Psoas muscle (tissue), 8 donors: ENCODE results near the gene OBI1. TPM values are rescaled to one million over a fixed set of nuclear protein-coding genes. Genes with fewer than 3 reads are reported as not detected.
A peak's percentile ranks its signal among the peaks of the same experiment; 100 is the strongest.

Experiments used
- ATAC-seq, 4 donors: fragments of 200-7000 bp; cut with Tn5 transposase; one replicate each; pipeline ENCODE4 v1.9.1; 2020; ENCODE audit warnings: moderate library complexity in 3 of 4, mild to moderate bottlenecking in 2 of 4
- DNase-seq, 2 donors: peaks; one replicate each; pipeline ENCODE4 v3.0.0-alpha.2; 2020
- H3K27ac ChIP-seq: fragments of 200-600 bp; one replicate; pipeline ENCODE4 v1.8.0; 2022
- H3K27me3 ChIP-seq, 3 donors: fragments of 200-600 bp in 1 of 3; one replicate each; pipeline versions ENCODE4 v1.6.1 to v1.8.0; 2013 to 2022; ENCODE audit warnings: low read length in 2 of 3, mild to moderate bottlenecking in 2 of 3, moderate library complexity in 1 of 3; ENCODE audit not compliant: insufficient read depth in 3 of 3
- H3K36me3 ChIP-seq, 2 donors: fragments of 200-600 bp in 1 of 2; one replicate each; pipeline versions ENCODE4 v1.6.1 to v1.8.0; 2013 to 2022; ENCODE audit warnings: low read depth in 1 of 2, mild to moderate bottlenecking in 1 of 2, moderate library complexity in 1 of 2; ENCODE audit not compliant: insufficient read depth in 1 of 2
- H3K4me1 ChIP-seq: fragments of 200-600 bp; one replicate; pipeline ENCODE4 v1.8.0; 2022
- H3K4me3 ChIP-seq: fragments of 200-600 bp; one replicate; pipeline ENCODE4 v1.8.0; 2022; ENCODE audit warnings: mild to moderate bottlenecking
- H3K9me3 ChIP-seq: fragments of 200-600 bp; one replicate; pipeline ENCODE4 v1.8.0; 2022
- WGBS, 3 donors: extraction: QIAGEN DNeasy Blood & Tissue Kit; methylation state at CpG; one replicate each; pipeline versions ENCODE4 v1.1.6 to v1.1.7; 2013; 5-methylcytosine and 5-hydroxymethylcytosine counted together
- intact Hi-C, 2 donors: fragments of 100-400 bp; cut with DNase I; formaldehyde crosslinking; loops; one replicate each; pipeline versions ENCODE4 v1.11.0 to v1.14.2; 2022
- polyA plus RNA-seq, 3 donors: library from polyadenylated mRNA; stranded (reverse); fragments of 200-250 nt; gene quantifications; one replicate each; pipeline ENCODE4 v1.2.3, GENCODE V29; 2013
- total RNA-seq, 4 donors: library from RNA; stranded (reverse); fragmentation: NEBNext Ultra II Directional in 2 of 4; extraction: Animal tissue kit (Norgen Biotek cat#: 25700) in 2 of 4; gene quantifications; one replicate each; pipeline versions ENCODE4 v1.2.1 to v1.2.4, GENCODE V29; 2021 to 2023
- TF ChIP-seq, protein P1 (sequence below): fragments of 200-600 bp; IDR thresholded peaks from one replicate; pipeline ENCODE4 v1.8.0; 2022; ENCODE audit warnings: antibody characterized with exemption
- donor health status: healthy with polysubstance abuse.
- donor health status: DM: no; HTN: no; CAD: no; lungs with moderate emphysema.
- donor health status: Bipolar disorder and iron deficiency.
- donor health status: healthy.
- donor health status: DM: yes; HTN: yes; CAD: no.
- donor health status: DM: no; HTN: no; CAD: no.
- donor health status: DM: no; HTN: no; CAD: no.
- donor health status: DM: yes; HTN: yes; CAD: no.

Gene OBI1
- total and polyA plus RNA-seq, 7 donors = 4.3 to 16.5 (median 5.0) TPM

GRCh38 chr13:78601874-78602560 is 56.9 kb downstream of the OBI1 start:
- DNase-seq (no peak), ATAC-seq (no peak)
- Histone ChIP-seq H3K9me3 (no peaks in the 10 kb centered on the region), H3K4me3 (peak overlapping the region; percentile 66), H3K27me3 (peaks cover 0 to 91% (median 45%) of the 10 kb centered on the region in 3 donors), H3K36me3 (no peaks in the 10 kb centered on the region), H3K4me1 (peaks cover 3% of the 10 kb centered on the region), H3K27ac (no peak overlapping the region)
- WGBS, 3 donors = 18 to 25% (median 22%) methylated on average over 38 to 112 of the region's 112 CpGs
- TF ChIP-seq, protein P1, sequence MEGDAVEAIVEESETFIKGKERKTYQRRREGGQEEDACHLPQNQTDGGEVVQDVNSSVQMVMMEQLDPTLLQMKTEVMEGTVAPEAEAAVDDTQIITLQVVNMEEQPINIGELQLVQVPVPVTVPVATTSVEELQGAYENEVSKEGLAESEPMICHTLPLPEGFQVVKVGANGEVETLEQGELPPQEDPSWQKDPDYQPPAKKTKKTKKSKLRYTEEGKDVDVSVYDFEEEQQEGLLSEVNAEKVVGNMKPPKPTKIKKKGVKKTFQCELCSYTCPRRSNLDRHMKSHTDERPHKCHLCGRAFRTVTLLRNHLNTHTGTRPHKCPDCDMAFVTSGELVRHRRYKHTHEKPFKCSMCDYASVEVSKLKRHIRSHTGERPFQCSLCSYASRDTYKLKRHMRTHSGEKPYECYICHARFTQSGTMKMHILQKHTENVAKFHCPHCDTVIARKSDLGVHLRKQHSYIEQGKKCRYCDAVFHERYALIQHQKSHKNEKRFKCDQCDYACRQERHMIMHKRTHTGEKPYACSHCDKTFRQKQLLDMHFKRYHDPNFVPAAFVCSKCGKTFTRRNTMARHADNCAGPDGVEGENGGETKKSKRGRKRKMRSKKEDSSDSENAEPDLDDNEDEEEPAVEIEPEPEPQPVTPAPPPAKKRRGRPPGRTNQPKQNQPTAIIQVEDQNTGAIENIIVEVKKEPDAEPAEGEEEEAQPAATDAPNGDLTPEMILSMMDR = no peak
- intact Hi-C loops = loop anchor here in 1 of 2 donors (10.0 kb wide), 1 partner anchor 53 kb away; the partner anchor contains the start of gene OBI1

DNA sequence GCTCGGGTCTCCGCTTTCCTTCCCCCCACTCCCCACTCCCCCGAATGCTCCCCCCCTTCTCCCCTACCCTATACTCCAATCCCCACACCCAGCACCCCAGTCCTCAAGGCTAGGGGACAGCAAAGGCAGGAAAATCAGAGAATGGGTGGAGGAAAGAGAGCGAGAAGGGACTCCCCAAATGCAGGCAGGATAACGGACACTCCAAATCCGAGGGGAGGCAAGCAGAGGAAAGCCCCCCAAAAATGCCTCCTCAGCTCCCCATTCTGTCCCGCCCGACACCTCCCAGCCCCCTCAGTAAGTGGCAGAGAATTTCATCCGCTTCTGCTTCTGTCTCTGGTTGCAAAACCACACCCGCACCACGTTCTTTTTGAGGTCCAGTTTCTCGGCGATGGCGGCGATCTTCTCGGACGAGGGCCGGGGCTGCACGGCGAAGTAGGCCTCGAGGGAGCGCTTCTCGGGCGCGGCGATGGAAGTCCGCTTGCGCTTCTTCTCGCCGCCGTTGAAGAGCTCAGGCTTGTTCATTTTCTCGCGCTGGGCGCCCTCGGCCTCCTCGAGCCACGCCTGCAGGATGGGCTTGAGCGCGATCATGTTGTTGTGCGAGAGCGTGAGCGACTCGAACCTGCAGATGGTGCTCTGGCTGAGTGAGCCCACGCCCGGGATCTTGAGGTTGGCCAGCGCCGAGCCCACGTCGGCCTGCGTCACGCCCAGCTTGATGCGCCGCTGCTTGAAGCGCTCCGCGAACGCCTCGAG is 57.7 kb downstream of the OBI1 start:
- intact Hi-C loops = loop anchor here in 1 of 2 donors (10.0 kb wide), 1 partner anchor 54 kb away; the partner anchor contains the start of gene OBI1
- H3K27me3 ChIP-seq = peaks cover 0 to 91% (median 47%) of the 10 kb centered on the region in 3 donors
- no peak for ATAC-seq

DNA sequence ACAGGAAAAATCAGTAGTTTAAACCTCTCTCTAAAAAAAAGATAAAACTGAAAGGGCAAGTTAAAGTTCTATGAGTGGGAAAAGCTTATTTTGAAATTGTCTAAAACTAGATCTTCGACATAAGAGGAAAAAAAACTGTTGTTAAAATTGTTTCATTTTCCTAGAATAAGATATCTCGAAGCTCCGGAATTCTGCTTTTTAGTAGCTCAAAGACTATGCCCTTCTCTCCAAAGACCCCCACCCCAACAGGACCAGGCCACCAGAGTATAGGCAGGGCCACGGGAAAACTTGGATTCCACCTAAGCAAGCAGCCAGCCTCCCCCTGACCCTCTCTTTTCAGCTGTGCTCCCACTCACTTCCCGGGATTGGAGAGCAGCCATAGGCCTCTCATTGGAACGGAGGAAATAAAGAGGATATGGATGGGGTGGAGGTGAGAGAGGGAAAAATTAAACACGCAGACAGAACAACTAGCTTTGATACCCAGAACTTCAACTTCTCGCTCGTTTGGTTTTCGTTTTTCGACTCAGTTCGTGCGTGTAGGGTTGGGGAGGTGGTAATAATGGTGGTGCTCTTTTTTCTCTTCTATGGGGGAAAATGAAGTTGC is 58.6 kb downstream of the OBI1 start:
- intact Hi-C loops = loop anchor here in 1 of 2 donors (1.0 to 10.0 kb wide), 2 partner anchors 19 to 54 kb away; partner anchors contain the start of gene OBI1
- Histone ChIP-seq H3K4me1 (peaks cover 3% of the 10 kb centered on the region), H3K27ac (no peak overlapping the region), H3K27me3 (peaks cover 0 to 91% (median 50%) of the 10 kb centered on the region in 3 donors), H3K36me3 (no peaks in the 10 kb centered on the region), H3K9me3 (no peaks in the 10 kb centered on the region), H3K4me3 (no peak overlapping the region)
- WGBS, 3 donors = 66 to 67% (median 67%) methylated on average over 13 of the region's 13 CpGs
- DNase-seq (no peak), ATAC-seq (no peak)
- TF ChIP-seq, protein P1 = no peak

More for the DNA sequence above, 57.7 kb downstream of the OBI1 start:
- TF ChIP-seq, protein P1 = no peak
- no peak overlapping the region for H3K27ac ChIP-seq
- no peak for DNase-seq
- peaks cover 3% of the 10 kb centered on the region for H3K4me1 ChIP-seq
- peak overlapping the region; percentile 16 for H3K4me3 ChIP-seq
- no peaks in the 10 kb centered on the region for H3K9me3 ChIP-seq
- H3K36me3 ChIP-seq = no peaks in the 10 kb centered on the region
- WGBS, 3 donors = 55 to 60% (median 56%) methylated on average over 53 to 58 of the region's 58 CpGs

- intact Hi-C loops = loop anchor here in 1 of 2 donors (1.0 to 10.0 kb wide), 2 partner anchors 20 to 55 kb away; partner anchors contain the start of gene OBI1
- H3K27ac ChIP-seq = no peak overlapping the region
- H3K27me3 ChIP-seq = peaks cover 0 to 91% (median 46%) of the 10 kb centered on the region in 3 donors
- H3K36me3 ChIP-seq = no peaks in the 10 kb centered on the region
- peaks cover 3% of the 10 kb centered on the region for H3K4me1 ChIP-seq
- TF ChIP-seq, protein P1 = no peak
- no peak overlapping the region for H3K4me3 ChIP-seq
- DNase-seq = no peak
- no peak for ATAC-seq
- WGBS, 3 donors = 62 to 67% (median 64%) methylated on average over 6 of the region's 6 CpGs
- no peaks in the 10 kb centered on the region for H3K9me3 ChIP-seq
Observed at GRCh38 chr13:78599645-78600279, 59.2 kb downstream of the OBI1 start.
